Measurements from ENCODE around the gene SEMA3E.
"Not testable (repeated sequence)": the region's sequence is repeated elsewhere in the genome, so short reads cannot be mapped to it uniquely, and the experiment has no call there.

Gene SEMA3E

DNA sequence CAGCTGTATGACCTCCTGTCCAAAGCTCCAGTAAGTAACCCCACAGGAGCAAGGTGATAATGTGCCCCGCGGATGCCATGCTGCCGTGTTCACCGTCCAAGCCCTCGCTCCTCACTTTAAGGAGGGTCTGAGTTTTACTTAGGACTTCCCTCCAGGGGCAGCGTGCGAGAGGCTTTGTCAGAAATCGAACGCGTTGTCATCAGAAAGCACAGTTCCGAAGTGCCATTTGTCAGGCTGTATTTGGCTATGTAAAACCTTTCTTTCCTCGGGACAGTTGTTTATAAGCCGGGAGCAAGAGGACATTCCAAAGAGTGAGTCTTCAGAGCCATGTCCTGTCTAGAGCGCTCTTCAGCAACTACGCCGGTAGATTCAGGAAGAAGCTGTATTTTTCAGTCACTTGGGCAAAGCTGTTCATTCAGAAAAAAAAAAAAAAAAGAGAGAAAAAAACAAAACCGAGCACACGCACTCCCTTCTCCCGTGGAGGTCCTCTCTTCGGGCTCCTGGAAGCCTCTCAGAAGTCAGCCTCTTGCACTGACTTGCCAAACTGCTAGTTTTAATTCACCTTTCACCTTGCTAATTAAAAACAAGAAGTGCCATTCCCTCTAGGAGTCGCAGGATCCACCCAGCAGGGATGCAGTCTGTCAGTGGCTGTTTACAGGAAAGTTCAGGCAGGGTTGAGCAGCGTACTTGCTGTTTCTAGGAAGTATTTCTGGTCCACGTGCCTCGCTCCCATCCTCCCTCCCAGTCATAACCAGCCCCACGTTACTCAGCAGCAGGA lies at the start of gene SEMA3E:
Gene SEMA3E, minus strand, starts transcription at position 676 of the 778 bp plus-strand sequence.
- no peak for DNase-seq

DNA sequence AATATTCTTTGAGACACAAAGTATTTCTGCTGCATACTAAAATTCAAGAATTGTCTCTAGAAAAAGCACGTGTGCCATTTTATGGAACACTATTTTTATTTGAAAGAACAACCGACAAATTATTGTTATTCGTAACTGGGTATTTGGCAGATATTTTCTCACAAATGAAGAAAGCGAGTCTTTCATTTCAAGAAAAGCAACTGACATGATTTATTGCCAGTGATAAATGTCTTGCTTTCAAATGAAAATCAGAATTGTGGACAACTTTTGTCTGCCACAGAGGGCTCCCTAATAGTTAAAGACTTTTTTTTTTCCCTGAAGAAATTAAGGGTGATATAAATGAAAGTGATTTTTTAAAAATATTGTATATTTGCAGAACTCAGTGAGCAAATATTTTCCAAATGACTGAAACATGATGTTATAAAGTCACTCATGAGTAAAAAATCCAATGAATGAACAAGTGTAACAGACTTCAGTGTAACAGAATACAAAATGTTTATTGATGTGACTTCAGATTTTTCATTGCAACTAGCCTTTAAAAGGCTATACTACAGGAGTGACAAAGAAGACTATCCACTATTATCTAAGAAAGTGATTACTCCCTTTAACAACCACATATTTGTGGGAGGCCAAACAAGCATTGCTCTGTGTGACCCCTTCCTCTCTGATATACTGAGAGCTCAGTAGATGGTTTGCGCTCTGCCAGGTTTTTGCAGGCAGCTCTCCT lies 49.0 kb upstream of the SEMA3E start:
- DNase-seq = no peak

DNA sequence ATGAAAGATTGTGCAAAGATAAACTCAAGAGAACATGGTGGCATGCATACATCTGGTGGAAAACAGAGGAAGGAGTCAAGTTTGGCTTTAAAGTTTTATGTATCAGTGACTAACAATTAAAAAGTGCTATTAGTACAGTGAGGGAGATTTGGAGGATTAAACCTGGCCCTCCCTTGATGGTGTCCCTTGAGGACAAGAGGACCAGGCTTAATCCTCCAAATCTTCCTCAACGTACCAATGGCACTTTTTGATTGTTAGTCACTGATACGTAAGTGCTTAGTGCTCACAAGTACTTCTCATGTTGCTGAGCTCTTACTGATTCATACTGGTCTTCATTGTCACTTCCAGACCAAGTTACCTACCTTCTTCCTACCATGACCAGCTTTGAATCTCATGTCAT lies 47.2 kb upstream of the SEMA3E start:
- no peak for DNase-seq

DNA sequence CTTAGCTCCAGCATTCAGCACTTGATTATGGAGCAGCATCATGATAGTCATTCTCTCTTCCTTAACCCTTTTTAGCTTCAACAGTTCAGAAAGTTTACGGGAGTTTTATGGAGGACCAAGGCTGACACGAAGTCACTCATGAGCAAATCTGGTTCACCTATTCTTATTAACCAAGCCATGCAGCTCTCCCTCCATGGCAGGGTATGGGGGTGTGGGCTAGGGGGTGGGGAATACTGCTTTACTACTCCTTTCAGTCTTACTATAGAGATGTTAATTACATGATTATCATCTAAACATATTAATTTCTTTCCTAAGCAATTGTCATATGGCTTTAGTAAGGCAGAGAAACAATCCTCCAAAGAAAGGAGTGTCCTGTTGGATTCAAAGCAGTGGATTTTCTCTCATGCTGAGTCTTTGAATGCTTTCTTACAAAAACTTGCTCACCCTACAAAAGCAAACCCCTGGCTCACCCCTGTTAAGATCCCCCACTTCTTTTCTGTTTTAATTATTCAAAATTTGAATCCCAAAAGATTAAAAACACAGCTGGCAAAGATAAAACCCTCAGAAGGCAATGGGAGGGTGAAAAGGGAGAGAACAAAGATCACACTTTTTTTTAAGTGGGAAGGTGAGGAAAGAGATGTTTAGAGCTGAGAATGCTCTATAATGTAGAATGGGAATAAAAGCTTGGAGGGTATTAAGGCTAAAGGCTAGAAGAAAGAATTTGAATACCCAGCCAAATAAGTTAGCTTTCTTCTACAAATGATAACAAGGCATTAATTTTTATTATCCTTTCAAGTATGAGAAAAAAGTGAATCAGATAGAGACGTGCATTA lies 46.4 kb upstream of the SEMA3E start:
- DNase-seq = no peak

DNA sequence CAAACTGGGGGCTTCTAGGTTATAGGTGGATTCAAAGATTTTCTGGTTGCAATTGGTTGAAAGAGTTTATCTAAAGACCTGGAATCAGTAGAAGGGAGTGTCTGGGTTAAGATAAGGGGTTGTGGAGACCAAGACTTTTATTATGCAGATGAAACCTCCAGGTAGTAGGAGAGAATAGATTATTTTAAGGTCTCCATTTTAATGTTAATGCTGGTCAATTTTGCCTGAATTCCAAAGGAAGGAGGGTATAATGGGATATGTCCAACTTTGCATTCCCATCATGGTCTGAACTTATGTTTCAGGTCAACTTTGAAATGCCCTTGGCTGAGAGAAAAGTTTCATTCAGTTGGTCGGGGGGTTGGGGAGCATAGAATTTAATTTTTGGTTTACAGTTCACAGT lies 44.3 kb upstream of the SEMA3E start:
- no peak for DNase-seq

DNA sequence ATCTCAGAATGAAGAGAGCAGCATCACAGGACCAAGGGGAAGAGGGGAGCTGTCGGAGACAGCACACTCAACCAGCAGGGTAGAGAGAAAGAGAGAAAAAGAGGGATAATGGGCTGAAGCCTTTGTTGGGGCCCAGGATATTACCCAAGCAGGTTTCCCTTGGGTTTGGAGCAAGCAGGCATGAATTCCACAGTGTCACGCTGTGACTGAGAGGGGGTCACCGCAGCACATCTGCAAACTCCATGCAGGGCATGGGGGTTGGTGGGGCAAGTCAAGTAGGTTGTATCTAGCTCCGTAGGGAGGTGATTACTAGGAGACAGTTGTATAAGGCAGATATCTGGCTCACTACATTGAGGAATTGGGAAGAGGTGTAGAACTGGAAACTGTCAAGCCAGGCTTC lies 42.2 kb upstream of the SEMA3E start:
- DNase-seq = no peak

DNA sequence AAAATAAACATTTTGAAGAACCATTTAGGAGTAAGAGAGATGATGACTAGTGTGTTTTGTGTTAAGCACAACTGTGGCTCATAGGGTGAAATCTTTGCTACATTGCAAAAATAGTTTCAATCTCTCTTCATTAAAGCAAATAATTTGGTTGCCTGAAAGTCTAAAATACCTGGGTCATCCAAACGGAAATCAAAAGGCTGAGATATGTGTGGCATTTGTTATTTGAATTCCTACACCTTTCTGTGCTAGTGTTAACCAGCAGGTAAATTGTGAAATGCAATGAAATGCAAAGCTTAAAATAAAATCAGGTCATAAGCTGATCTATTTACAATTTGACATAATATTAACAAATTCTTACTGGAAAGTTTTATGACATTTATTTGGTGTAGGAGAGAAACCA lies 40.9 kb upstream of the SEMA3E start:
- no peak for DNase-seq

DNA sequence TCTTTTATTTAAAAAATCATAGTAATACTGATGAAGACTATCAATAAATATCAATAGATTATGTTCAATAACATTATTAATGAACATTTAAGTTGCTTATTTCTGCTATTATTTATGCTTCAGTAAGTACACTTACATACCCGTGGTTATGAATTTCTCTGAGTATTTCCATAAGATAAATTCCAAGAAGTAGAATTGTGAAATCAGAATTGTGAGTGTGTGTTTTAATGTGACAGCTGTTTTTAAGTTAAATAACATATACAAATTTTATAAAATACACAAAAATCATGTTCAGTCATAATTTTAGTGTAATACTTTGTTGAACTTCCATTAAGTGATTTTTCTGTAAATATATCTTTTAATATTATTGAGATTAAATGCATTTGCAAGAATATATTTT lies 37.5 kb upstream of the SEMA3E start:
- no peak for DNase-seq

DNA sequence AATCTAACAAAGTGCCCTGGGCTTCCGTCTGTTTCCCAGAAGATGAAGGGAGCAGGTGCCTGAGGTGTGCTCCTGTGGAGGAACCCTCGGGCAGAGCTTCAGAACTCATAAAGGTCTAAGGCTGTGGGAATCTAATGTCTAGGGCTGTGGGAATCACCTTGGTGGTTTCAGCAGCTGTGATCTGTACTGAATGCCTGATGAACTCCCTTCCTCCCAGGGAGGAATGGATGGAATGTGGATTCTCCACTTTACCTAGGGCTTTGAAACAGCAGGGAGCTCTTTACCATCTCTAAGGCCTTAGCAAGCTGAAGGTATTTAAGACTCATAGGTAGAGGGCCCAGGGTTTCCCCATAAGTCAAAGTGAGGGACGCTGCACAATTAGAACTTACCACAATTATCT lies 36.0 kb upstream of the SEMA3E start:
- DNase-seq = no peak

DNA sequence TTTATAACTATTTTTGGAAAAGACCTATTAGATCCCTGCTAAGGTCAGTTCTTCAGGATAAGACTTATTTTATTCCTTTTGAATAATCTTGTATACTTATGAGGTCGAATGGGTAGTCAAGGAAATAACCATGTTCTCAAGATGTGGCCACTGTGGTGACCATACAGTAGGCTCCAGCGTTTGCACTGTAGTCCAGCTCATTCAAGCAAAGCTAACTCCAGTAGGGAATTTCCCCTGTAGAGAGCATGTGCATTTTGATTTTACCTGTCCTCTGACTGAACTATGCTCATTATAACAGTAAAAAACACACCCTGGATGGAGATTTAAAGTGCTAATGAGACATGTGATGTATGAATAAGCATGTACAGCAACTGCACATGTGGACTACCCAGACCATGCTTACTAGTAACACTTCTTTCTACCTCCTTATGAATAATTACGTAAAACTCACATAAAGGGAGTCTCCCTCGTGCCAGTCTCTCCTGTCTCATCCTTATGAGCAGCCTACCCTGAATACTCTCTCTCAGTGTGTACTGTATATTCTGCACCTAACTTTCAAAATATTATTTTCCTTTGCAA lies 32.4 kb upstream of the SEMA3E start:
- DNase-seq = no peak

DNA sequence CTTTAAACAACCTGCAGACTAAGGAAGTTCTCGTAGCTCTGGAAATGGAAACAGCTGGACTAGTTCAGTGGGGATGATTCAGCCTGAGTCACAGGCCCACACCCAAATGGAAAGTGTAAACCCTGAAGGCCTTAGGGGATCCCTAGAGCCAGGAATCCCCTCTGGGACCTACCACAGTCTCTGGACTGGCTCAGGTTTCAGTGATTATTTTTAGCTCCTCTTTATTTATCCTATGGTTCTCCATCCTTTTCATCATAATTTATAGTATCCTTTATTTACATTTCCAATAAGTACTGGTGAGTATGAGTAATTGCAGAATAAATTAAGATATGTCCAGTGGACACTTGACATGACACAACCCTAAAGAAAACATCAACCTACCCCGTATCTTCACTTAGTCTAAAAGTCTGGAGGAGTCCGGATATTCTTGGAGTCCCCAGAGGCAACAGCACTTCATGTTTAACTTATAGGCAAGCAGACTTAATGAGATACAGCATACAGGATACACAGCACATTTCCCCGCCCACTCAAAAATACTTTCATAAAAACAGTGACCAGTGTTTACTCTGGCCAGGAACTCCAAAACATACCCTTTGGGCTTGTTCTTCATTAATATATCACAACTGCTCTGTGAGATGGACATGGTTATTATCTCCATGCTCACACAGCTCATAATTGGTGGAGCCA lies 28.4 kb upstream of the SEMA3E start:
- DNase-seq = no peak

DNA sequence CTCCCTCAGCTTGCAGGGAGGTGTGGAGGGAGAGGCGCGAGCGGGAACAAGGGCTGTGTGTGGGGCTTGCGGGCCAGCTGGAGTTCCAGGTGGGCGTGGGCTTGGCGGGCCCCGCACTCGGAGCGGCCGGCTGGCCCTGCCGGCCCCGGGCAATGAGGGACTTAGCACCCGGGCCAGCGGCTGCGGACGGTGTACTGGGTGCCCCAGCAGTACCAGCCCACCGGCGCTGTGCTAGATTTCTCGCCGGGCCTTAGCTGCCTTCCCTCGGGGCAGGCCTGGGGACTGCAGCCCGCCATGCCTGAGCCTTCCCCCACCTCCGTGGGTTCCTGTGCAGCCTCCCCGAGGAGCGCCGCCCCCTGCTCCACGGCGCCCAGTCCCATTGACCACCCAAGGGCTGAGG lies 24.4 kb upstream of the SEMA3E start:
- DNase-seq = not testable (repeated sequence)

DNA sequence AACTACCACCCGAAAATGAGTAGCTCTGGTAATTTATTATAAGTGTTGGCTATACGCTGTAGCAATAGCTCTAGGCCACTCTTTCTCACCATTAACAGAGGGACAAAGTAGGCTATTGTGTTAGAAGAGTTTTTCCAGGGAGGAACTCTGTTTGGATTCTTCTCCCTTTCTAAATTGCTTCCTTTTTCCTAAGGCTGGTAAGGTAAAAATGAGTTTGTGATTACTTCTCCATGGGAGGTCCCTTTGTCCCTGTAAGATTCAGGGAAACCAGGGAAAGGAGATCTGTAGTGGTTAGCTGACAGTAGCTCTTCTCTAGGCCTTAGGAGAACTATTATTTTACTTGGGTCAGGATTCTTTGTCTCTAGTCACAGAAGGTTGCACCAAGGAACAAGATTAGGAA lies 23.2 kb upstream of the SEMA3E start:
- DNase-seq = no peak

DNA sequence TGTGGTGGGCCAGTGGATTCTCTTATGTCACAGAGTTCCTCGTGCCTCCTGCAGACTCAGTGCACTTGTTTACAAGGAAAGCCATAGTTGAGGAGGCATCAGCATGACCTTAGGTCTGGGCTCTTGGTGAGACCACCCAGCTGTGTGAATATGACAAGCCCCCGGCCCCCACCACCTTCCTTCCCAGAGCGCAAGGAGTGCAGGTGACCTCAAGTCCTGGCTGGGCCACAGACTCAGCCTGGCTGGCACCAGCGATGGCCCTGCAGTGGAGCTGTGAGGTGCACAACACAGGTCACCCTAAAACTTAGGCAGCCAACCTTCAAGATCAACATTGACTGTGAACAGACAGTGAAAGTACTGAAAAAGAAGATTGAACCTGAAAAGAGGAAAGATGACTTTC lies 14.2 kb upstream of the SEMA3E start:
- DNase-seq = no peak

DNA sequence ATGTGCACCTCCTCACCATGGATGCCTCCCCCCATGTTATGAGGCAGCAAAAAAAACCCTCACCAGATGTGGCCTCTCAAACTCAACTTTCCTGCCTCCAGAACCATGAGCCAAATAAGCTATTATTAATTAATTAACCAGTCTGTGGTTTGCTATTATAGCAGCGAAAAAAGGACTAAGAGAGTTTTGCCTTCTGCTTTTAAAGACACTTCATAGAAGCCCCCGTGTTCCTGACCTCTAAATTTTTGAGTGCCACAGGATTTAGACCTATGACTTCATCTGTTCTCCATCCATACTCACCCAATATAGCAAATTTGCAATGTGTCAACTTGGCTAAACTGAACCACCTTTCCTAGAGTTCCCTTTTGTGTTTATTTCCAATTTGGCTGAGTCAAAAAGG lies 9.2 kb upstream of the SEMA3E start:
- no peak for DNase-seq

DNA sequence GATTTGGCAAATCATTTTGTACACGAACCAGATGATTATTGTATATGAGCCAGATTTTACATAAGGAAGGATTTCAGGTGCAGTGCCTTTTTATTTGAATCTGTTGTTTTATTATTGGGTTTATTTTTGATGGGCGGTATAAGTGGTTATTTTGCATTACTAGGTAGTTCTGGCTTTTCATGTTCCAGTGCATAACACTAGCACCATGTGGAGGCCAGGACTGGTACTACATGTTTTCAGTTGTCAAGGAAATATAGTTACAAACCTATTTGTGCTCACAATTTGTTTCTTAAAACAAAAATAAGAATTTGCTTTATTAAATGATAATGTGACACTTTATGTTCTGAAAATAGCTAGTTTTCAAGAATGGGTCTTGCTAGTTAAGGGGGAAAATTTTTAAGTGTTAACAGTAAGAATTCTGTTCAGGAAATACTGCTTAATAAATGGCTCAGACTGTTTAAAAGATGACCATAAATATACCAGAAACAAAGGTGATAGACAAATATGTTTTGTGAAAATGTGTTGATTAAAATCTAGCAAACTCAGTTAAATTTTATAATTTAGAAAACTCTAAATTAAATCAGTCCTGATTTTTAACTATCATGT lies 7.1 kb upstream of the SEMA3E start:
- no peak for DNase-seq

DNA sequence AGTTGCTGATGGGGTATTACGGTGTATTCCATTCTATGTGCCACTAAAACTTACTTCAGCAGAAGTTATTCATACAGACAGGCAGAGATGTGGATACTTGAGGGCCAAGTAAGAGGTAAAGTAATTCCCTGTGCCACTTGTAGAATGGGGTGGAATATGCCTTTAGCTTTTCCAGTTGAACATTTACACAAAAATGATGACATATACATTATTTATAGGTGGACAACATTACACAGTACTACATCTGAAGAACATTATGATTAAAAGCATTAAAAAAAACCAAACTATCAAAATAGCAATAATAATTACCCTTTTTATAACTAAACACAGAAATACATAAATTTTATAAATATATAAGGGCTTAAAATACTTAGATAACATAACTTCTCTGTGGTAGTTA lies 3.5 kb upstream of the SEMA3E start:
- no peak for DNase-seq

DNA sequence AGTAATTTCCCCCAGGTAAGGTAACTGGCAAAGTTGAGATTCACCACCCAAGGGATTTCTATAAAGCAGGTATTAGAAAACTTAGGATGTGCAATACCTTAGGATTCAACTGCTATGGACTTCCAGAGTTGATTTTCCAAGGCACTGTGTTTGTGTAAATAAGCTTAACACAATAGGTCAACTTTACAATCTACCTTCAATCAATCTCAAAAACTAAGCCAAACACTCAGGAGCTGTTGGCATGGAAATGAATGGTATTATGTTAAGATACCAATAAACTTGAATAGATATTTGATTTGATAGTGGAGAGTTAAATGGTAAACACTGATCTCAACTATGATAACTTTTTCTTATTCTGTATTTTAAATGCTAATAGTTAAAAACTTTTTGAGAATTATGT lies 762 bp upstream of the SEMA3E start:
- no peak for DNase-seq

DNA sequence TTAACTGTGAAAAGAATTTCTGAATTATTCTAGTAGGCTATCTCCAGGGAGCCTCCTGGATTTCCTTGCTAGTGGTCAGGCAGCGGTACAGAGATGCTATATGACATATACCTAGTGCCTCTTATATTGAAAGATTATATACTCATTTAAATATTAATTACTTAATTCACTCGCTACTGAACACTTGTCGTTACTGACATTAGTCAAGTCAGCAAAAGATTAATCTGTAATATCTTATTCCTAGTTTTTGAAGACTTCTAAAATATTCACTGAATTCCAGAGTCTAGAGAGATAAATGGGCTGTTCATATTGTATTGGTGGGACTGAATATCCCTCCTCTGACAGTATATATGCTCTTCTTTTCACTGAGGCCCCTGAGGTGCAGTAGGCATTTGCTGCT lies 2.9 kb downstream of the SEMA3E start:
- no peak for DNase-seq

DNA sequence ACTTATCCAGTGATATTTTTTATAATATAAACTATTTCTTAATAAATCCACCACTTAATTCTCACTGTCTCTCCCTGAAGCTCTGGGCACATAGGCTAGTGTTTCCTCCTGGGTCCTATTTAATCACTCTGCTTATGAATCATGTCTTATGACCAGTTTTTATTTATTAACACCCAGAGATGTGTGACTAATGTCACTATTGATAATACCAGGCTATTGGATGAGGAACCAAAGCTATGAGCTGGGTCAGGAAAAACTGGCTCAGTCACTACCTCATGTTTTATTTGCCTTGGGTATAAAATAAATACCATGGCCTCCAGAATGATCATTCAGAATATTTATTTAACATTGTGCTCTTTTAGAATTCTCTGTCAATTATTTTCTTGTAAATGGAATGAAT lies 5.2 kb downstream of the SEMA3E start:
- no peak for DNase-seq

DNA sequence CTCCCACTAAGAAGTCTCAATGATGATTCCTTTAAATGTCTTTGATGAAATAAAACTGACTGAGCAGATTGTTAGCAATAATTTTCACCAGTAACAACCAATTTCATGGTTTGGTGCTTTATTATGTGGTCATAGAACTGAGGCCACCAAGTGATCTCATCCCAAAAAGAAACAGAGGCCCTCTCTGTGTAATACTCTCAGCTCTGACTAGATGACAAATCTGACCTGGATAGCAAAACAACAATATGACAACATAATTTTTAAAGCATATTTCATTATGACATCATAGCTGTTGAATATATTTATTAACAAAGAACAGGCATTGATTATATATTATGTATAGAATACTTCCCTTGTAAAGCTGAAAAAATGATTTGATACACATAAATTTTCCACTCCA lies 5.9 kb downstream of the SEMA3E start:
- DNase-seq = no peak

All from stimulated activated CD4-positive, alpha-beta T cell treated with anti-CD3 and anti-CD28 coated beads, Interleukin-12 subunit alpha, Interleukin-12 subunit beta, amount 100 ng/mL, for 4 hours (primary cell).